Ishikawa (cell line): Measurements from ENCODE around the gene CADM1.

ENCODE experiments used
- CEBPB ChIP-seq: IDR thresholded peaks from 2 replicates; pipeline ENCODE4 v1.6.1; 2012
- EGR1 ChIP-seq: IDR thresholded peaks from 2 replicates; pipeline ENCODE4 v1.6.1; 2012
- EP300 ChIP-seq: IDR thresholded peaks from 2 replicates; pipeline ENCODE4 v1.6.1; 2012; ENCODE audit warnings: borderline replicate concordance
- FOXM1 ChIP-seq: IDR thresholded peaks from 2 replicates; pipeline ENCODE4 v1.6.1; 2012; ENCODE audit warnings: low read depth, borderline replicate concordance
- MAX ChIP-seq: IDR thresholded peaks from 2 replicates; pipeline ENCODE4 v1.6.1; 2012
- NFIC ChIP-seq: IDR thresholded peaks from 2 replicates; pipeline ENCODE4 v1.6.1; 2012
- RAD21 ChIP-seq: IDR thresholded peaks from 2 replicates; pipeline ENCODE4 v1.6.1; 2012; ENCODE audit warnings: low read depth
- REST ChIP-seq: IDR thresholded peaks from 2 replicates; pipeline ENCODE4 v1.6.1; 2012; ENCODE audit warnings: low read depth, mild to moderate bottlenecking
- TAF1 ChIP-seq: IDR thresholded peaks from 2 replicates; pipeline ENCODE4 v1.6.1; 2012; ENCODE audit warnings: low read depth, mild to moderate bottlenecking
- TCF12 ChIP-seq: IDR thresholded peaks from 2 replicates; pipeline ENCODE4 v1.6.1; 2012; ENCODE audit warnings: low read depth
- TEAD4 ChIP-seq: IDR thresholded peaks from 2 replicates; pipeline ENCODE4 v1.6.1; 2012
- USF1 ChIP-seq: IDR thresholded peaks from 2 replicates; pipeline ENCODE4 v1.6.1; 2012
- YY1 ChIP-seq: IDR thresholded peaks from 2 replicates; pipeline ENCODE4 v1.6.1; 2012; ENCODE audit warnings: low read depth
- ZBTB7A ChIP-seq: IDR thresholded peaks from 2 replicates; pipeline ENCODE4 v1.6.1; 2012; ENCODE audit warnings: low read depth

GRCh38 chr11:115197031-115197430, 307.2 kb downstream of the CADM1 start:
- TF ChIP-seq RAD21 (no peak), CEBPB (no peak), TCF12 (no peak), TAF1 (no peak), NFIC (no peak), USF1 (no peak), EGR1 (no peak), EP300 (no peak), MAX (no peak), FOXM1 (no peak), TEAD4 (no peak), YY1 (no peak), REST (no peak), ZBTB7A (no peak)
